Prostate gland (tissue), 2 donors: ENCODE results near the gene ATP13A2.

Experiments used
- POLR2A ChIP-seq: fragments of 450-650 bp; IDR thresholded peaks from one replicate; pipeline ENCODE4 v1.6.1; 2016; ENCODE audit warnings: antibody characterized with exemption, mild to moderate bottlenecking
- TF ChIP-seq, protein P1 (sequence below), 4 experiments: fragments of 200-600 bp in 2 of 4; fragments of 450-650 bp in 2 of 4; sonication (generic) in 2 of 4; IDR thresholded peaks; 1 replicate in 3 of 4; 2 replicates in 1 of 4; pipeline ENCODE4 v1.5.1; 2016 to 2019; ENCODE audit warnings: antibody characterized with exemption in 4 of 4, mild to moderate bottlenecking in 2 of 4, moderate library complexity in 2 of 4

DNA sequence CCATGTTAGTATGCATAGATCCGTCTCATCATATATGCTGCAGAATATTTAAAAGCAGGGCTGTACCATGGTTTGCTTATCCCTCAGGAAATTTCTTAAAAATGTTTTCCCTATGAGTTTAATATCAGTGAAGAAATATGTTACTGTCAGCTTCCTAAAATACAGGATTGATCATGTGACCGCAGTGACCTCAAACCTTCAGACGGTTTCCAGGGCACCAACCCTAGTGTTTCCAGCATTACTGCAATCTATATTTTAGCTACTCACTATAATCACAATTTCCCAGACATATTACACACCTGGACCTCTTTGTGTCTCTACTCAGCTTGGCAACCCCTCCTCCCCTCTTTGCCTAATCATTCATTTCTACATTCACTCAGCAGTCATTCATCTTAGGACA is 49.8 kb upstream of the ATP13A2 start:
- TF ChIP-seq, protein P1, sequence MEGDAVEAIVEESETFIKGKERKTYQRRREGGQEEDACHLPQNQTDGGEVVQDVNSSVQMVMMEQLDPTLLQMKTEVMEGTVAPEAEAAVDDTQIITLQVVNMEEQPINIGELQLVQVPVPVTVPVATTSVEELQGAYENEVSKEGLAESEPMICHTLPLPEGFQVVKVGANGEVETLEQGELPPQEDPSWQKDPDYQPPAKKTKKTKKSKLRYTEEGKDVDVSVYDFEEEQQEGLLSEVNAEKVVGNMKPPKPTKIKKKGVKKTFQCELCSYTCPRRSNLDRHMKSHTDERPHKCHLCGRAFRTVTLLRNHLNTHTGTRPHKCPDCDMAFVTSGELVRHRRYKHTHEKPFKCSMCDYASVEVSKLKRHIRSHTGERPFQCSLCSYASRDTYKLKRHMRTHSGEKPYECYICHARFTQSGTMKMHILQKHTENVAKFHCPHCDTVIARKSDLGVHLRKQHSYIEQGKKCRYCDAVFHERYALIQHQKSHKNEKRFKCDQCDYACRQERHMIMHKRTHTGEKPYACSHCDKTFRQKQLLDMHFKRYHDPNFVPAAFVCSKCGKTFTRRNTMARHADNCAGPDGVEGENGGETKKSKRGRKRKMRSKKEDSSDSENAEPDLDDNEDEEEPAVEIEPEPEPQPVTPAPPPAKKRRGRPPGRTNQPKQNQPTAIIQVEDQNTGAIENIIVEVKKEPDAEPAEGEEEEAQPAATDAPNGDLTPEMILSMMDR (IDR thresholded peaks at IDR 0.05): no peak
- TF ChIP-seq POLR2A: no peak
